Common myeloid progenitor, CD34-positive (primary cell): ENCODE data around the gene TMEM235.
A peak's percentile ranks its signal among the peaks of the same experiment; 100 is the strongest.

ENCODE experiments used
- CTCF ChIA-PET: fragments of 350-600 bp; sonication (Branson Sonifier 250); formaldehyde crosslinking; loops from one replicate; lab custom pipeline; 2021; ENCODE audit warnings: antibody characterized with exemption; lab: Charles Lee
- POLR2A ChIA-PET: fragments of 350-600 bp; sonication (Branson Sonifier 250); formaldehyde crosslinking; loops from one replicate; lab custom pipeline; 2021; ENCODE audit warnings: antibody characterized with exemption; lab: Charles Lee
- DNase-seq, 3 donors: peaks; one replicate each; pipeline versions ENCODE4 v3.0.0 to v3.0.0-alpha.2; 2013
- H3K27ac ChIP-seq, 2 experiments: 1 replicate in 1 of 2; 2 replicates in 1 of 2; pipeline ENCODE4 v1.7.0; 2013; ENCODE audit warnings: inconsistent platforms in 2 of 2, low read length in 2 of 2, mild to moderate bottlenecking in 2 of 2, low read depth in 1 of 2, moderate library complexity in 1 of 2; ENCODE audit not compliant: severe bottlenecking in 2 of 2, insufficient read depth in 1 of 2, poor library complexity in 1 of 2
- H3K27me3 ChIP-seq, 5 experiments: replicated peaks in 2 of 5; 1 replicate in 3 of 5; 2 replicates in 2 of 5; pipeline versions ENCODE4 v1.6.1 to v1.7.0; 2013; ENCODE audit warnings: low read length in 4 of 5, mild to moderate bottlenecking in 2 of 5, moderate library complexity in 2 of 5, inconsistent platforms in 1 of 5; ENCODE audit not compliant: insufficient read depth in 5 of 5, control insufficient read depth in 4 of 5
- H3K36me3 ChIP-seq, 4 experiments: 1 replicate in 2 of 4; 2 replicates in 2 of 4; pipeline versions ENCODE4 v1.6.1 to v1.7.0; 2013; ENCODE audit warnings: low read length in 3 of 4, control low read depth in 1 of 4, mild to moderate bottlenecking in 1 of 4; ENCODE audit not compliant: control insufficient read depth in 4 of 4, insufficient read depth in 4 of 4
- H3K4me1 ChIP-seq, 4 experiments: 1 replicate in 3 of 4; 2 replicates in 1 of 4; pipeline versions ENCODE4 v1.6.1 to v1.7.1; 2013; ENCODE audit warnings: low read length in 3 of 4, mild to moderate bottlenecking in 3 of 4, control low read depth in 1 of 4, inconsistent platforms in 1 of 4, moderate library complexity in 1 of 4; ENCODE audit not compliant: control insufficient read depth in 4 of 4, insufficient read depth in 4 of 4; ENCODE audit errors: control extremely low read depth in 1 of 4
- H3K4me3 ChIP-seq, 7 experiments: 1 replicate in 4 of 7; 2 replicates in 3 of 7; pipeline versions ENCODE4 v1.5.1 to v1.7.0; 2013; ENCODE audit warnings: mild to moderate bottlenecking in 7 of 7, low read length in 6 of 7, moderate library complexity in 6 of 7, inconsistent platforms in 2 of 7, low read depth in 2 of 7, control low read depth in 1 of 7; ENCODE audit not compliant: insufficient read depth in 4 of 7, control insufficient read depth in 1 of 7; ENCODE audit errors: extremely low read depth in 1 of 7
- H3K9me3 ChIP-seq, 5 experiments: 1 replicate in 4 of 5; 2 replicates in 1 of 5; pipeline versions ENCODE4 v1.6.1 to v1.7.1; 2013; ENCODE audit warnings: low read length in 4 of 5, mild to moderate bottlenecking in 2 of 5, inconsistent platforms in 1 of 5, low read depth in 1 of 5, moderate library complexity in 1 of 5; ENCODE audit not compliant: control insufficient read depth in 4 of 5, insufficient read depth in 2 of 5; ENCODE audit errors: control extremely low read depth in 1 of 5
- WGBS: methylation state at CpG from one replicate; pipeline ENCODE4 v1.1.5; 2013; ENCODE audit not compliant: insufficient coverage; 5-methylcytosine and 5-hydroxymethylcytosine counted together

Gene TMEM235

DNA sequence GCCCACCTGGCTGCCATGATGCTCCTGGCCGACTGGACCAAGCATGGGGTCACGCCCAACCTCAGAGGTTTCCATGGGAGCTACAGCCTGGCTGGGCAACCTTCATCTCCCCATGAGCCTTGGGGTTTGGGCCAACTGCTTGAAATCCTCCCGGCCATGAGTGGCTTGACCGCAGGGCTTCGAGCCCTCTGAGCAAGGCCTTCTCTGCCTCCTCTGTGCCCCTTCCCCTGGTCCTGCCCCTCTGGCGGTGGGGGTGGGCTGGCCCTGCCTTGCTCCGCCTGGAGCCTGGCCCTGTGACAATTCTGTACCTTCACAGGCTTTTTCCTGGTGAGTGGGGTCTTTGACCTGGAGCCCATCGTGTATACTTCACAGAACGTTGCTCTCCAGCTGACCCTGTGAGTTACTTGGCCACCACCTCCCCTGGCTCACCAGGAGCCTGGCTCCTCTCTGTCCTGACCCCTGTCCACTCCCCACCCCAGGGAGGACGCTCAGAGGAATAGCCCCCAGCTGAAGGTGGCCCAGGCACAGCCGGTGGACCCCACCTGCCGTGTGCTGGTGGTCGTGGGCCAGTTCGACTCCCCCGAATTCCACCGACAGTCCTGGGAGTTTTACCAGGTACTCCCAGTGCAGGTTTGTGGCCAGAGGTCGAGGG lies 26.2 kb upstream of the TMEM235 start:
- ChIA-PET POLR2A (no interaction called here), CTCF (interaction anchor here (1.1 to 1.4 kb wide), 2 partner anchors 14 to 17 kb away, joined by 3 to 4 read pairs; partner anchors contain the start of gene AFMID)
- no peak for DNase-seq
- Histone ChIP-seq H3K4me3 (no peak overlapping the region), H3K4me1 (no peaks in the 10 kb centered on the region), H3K27me3 (no peaks in the 10 kb centered on the region), H3K36me3 (peaks cover 0 to 42% (median 30%) of the 10 kb centered on the region in 4 experiments), H3K27ac (no peak overlapping the region), H3K9me3 (no peaks in the 10 kb centered on the region)
- WGBS = 97% methylated on average over 17 of the region's 17 CpGs

DNA sequence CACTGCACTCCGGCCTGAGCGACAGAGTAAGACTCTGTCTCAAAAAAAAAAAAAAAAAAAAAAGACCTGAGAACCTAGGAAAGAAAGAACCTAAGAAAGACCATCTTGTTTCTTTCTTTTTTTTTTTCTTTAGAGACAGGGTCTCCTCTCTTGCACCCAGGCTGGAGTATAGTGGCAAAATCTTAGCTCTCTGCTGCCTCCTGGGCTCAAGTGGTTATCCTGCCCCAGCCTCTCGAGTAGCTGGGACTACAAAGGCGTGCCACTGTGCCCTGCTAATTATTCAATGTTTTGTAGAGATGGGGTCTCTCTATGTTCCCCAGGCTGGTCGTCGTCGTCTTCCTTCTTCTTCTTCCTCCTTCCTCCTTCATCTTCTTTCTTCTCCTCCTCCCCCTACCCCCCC lies 25.1 kb upstream of the TMEM235 start:
- 95% methylated on average over 5 of the region's 7 CpGs for WGBS
- Histone ChIP-seq H3K4me1 (no peaks in the 10 kb centered on the region), H3K4me3 (no peak overlapping the region), H3K36me3 (peaks cover 0 to 42% (median 27%) of the 10 kb centered on the region in 4 experiments), H3K27ac (no peak overlapping the region), H3K27me3 (no peaks in the 10 kb centered on the region), H3K9me3 (no peaks in the 10 kb centered on the region)
- ChIA-PET CTCF (interaction anchor here (1.1 kb wide), 1 partner anchor 20 kb away, joined by 4 read pairs; no protein-coding TSS in a partner anchor), POLR2A (interaction anchor here (0.9 kb wide), 1 partner anchor 76 kb away, joined by 3 read pairs; no protein-coding TSS in a partner anchor)
- DNase-seq = peak in 2 of 3 donors; percentile 20 to 22

DNA sequence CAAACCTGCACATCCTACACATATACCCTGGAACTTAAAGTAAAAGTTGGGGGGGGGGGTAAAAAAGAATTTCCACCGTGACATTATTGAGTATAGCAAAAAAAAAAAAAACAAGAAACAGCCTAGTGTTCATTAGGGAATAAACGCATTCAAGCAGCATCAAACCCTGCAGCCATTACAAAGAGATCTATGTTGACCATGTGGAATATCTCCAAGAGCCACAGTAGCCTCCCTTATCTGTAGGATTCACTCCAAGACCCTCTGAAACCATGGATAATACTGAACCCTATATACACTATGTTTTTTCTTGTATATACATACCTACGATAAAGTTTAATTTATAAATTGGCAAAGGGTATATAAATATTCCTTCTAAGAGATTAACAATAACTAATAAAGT lies 22.9 kb upstream of the TMEM235 start:
- ChIA-PET CTCF (no interaction called here), POLR2A (no interaction called here)
- no peak overlapping the region for H3K4me3 ChIP-seq
- no peaks in the 10 kb centered on the region for H3K9me3 ChIP-seq
- WGBS = 60% methylated on average over 1 of the region's 3 CpGs
- no peak overlapping the region for H3K27ac ChIP-seq
- DNase-seq = no peak
- H3K27me3 ChIP-seq = no peaks in the 10 kb centered on the region
- no peaks in the 10 kb centered on the region for H3K4me1 ChIP-seq
- peaks cover 0 to 35% (median 20%) of the 10 kb centered on the region in 4 experiments for H3K36me3 ChIP-seq

DNA sequence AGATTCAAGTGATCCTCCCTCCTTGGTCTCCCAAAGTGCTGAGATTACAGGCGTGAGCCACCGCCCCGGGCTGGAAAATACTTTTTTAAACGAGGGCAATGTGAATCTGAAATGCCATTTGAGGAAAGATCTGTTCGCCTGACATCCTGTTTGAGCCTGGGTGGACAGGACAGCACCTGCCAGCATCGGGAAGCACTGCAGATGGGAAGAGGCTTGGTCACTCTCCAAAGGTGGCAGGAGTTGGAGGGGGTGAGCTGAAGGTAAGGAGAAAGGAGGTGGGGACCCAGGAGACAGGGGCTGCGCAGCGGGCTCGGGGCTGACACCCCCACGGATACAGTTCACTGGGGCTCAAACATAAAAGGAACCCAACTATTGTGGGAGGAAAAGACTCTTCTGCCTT lies 21.3 kb upstream of the TMEM235 start:
- POLR2A ChIA-PET = no interaction called here
- no peak for DNase-seq
- Histone ChIP-seq H3K4me3 (no peak overlapping the region), H3K36me3 (peaks cover 0 to 21% (median 8%) of the 10 kb centered on the region in 4 experiments), H3K27ac (no peak overlapping the region), H3K27me3 (no peaks in the 10 kb centered on the region), H3K9me3 (no peaks in the 10 kb centered on the region), H3K4me1 (peaks cover 4 to 11% (median 10%) of the 10 kb centered on the region in 4 experiments)
- 94% methylated on average over 9 of the region's 10 CpGs for WGBS
- CTCF ChIA-PET = no interaction called here

DNA sequence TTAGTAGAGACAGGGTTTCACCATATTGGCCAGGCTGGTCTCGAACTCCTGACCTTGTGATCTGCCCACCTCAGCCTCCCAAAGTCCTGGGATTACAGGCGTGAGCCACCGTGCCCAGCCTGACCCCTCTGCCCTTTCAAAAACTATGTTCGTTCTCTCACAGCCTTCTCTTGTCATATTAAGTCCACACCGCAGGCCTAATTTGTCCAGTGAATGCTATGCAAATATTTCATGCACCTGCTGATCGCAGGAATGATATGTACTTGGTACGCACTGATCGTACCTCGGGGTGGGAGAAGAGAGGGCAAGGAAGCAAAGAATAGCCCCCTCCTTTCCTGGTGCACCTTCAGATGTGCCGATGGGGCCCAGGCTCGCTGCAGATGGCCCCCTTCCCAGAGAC lies 20.4 kb upstream of the TMEM235 start:
- Histone ChIP-seq H3K4me1 (peaks cover 4 to 18% (median 14%) of the 10 kb centered on the region in 4 experiments), H3K27me3 (no peaks in the 10 kb centered on the region), H3K27ac (no peak overlapping the region), H3K4me3 (no peak overlapping the region), H3K9me3 (no peaks in the 10 kb centered on the region), H3K36me3 (peaks cover 0 to 13% (median 5%) of the 10 kb centered on the region in 4 experiments)
- CTCF ChIA-PET = no interaction called here
- POLR2A ChIA-PET = no interaction called here
- WGBS = 89% methylated on average over 9 of the region's 11 CpGs
- no peak for DNase-seq

DNA sequence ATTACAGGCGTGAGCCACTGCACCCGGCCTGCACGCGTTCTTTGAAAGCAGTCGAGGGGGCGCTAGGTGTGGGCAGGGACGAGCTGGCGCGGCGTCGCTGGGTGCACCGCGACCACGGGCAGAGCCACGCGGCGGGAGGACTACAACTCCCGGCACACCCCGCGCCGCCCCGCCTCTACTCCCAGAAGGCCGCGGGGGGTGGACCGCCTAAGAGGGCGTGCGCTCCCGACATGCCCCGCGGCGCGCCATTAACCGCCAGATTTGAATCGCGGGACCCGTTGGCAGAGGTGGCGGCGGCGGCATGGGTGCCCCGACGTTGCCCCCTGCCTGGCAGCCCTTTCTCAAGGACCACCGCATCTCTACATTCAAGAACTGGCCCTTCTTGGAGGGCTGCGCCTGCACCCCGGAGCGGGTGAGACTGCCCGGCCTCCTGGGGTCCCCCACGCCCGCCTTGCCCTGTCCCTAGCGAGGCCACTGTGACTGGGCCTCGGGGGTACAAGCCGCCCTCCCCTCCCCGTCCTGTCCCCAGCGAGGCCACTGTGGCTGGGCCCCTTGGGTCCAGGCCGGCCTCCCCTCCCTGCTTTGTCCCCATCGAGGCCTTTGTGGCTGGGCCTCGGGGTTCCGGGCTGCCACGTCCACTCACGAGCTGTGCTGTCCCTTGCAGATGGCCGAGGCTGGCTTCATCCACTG lies 17.3 kb upstream of the TMEM235 start, which contains the start of gene BIRC5:
Gene BIRC5, plus strand, starts transcription at position 238 of the 690 bp plus-strand sequence. Its CDS starts 64 bp downstream, at position 302.
- ChIA-PET CTCF (interaction anchor here (1.0 kb wide), 1 partner anchor 9 kb away, joined by 3 read pairs; no protein-coding TSS in a partner anchor), POLR2A (no interaction called here)
- peak; percentile 85 to 91 (median 90) for DNase-seq
- H3K36me3 ChIP-seq = peaks cover 0 to 11% (median 3%) of the 10 kb centered on the region in 4 experiments
- H3K9me3 ChIP-seq = no peaks in the 10 kb centered on the region
- peaks cover 4 to 18% (median 14%) of the 10 kb centered on the region in 4 experiments for H3K4me1 ChIP-seq
- WGBS = under 1% methylated on average over 57 of the region's 60 CpGs
- H3K4me3 ChIP-seq = peak within 1 kb of the TSS; percentile 17 to 89 (median 72)
- peak within 1 kb of the TSS in 1 of 2 experiments; percentile 71 for H3K27ac ChIP-seq
- no peaks in the 10 kb centered on the region for H3K27me3 ChIP-seq
